ENCODE measurements around the gene GYS1.
"Not testable (repeated sequence)": the region's sequence is repeated elsewhere in the genome, so short reads cannot be mapped to it uniquely, and the experiment has no call there.

The GYS1 gene

GRCh38 chr19:48993175-48994034 is at the start of gene GYS1, which contains the start of gene RUVBL2:
Gene GYS1 (minus strand): TSS chr19:48993309. CDS start chr19:48993112, 197 bp downstream.
Gene RUVBL2 (plus strand): TSS chr19:48993887. CDS start chr19:48993912, 25 bp downstream.
- DNase-seq (ENCODE audit: low read depth in 3 of 3): peak; percentile 97 to 100 (median 99)

GRCh38 chr19:49042666-49043065 is 49.6 kb upstream of the GYS1 start:
- DNase-seq (ENCODE audit: low read depth in 3 of 3): not testable (repeated sequence)

GRCh38 chr19:49042177-49042576 is 49.1 kb upstream of the GYS1 start:
- DNase-seq (ENCODE audit: low read depth in 3 of 3): no peak

GRCh38 chr19:49039736-49040135 is 46.6 kb upstream of the GYS1 start:
- DNase-seq (ENCODE audit: low read depth in 3 of 3): not testable (repeated sequence)

GRCh38 chr19:49038557-49039276 is 45.6 kb upstream of the GYS1 start:
- DNase-seq (ENCODE audit: low read depth in 3 of 3): not testable (repeated sequence)

- DNase-seq (ENCODE audit: low read depth in 3 of 3): not testable (repeated sequence)
Measured at GRCh38 chr19:49038111-49038510, 45.0 kb upstream of the GYS1 start.

- peak in 1 of 3 experiments; percentile 53 for DNase-seq (ENCODE audit: low read depth in 3 of 3)
Measured at GRCh38 chr19:49036815-49037214, 43.7 kb upstream of the GYS1 start, which contains the start of gene CGB1. Gene CGB1 (minus strand): TSS chr19:49036895. CDS start chr19:49036711, 184 bp downstream.

GRCh38 chr19:49031642-49032301 is 38.7 kb upstream of the GYS1 start, which contains the start of gene CGB2:
Gene CGB2 (plus strand): TSS chr19:49031890. CDS start chr19:49032096, 206 bp downstream.
- DNase-seq (ENCODE audit: low read depth in 3 of 3): peak in 2 of 3 experiments; percentile 27 to 77

- not testable (repeated sequence) for DNase-seq (ENCODE audit: low read depth in 3 of 3)
Measured at GRCh38 chr19:49030323-49030722, 37.2 kb upstream of the GYS1 start.

- not testable (repeated sequence) for DNase-seq (ENCODE audit: low read depth in 3 of 3)
Measured at GRCh38 chr19:49029749-49030148, 36.6 kb upstream of the GYS1 start.

- not testable (repeated sequence) for DNase-seq (ENCODE audit: low read depth in 3 of 3)
Measured at GRCh38 chr19:49028686-49029085, 35.6 kb upstream of the GYS1 start.

GRCh38 chr19:49025599-49025998 is 32.5 kb upstream of the GYS1 start:
- DNase-seq (ENCODE audit: low read depth in 3 of 3): not testable (repeated sequence)

GRCh38 chr19:49025088-49025487 is 32.0 kb upstream of the GYS1 start:
- DNase-seq (ENCODE audit: low read depth in 3 of 3): not testable (repeated sequence)

GRCh38 chr19:49024233-49024632 is 31.1 kb upstream of the GYS1 start, which contains the start of gene CGB3:
Gene CGB3 (minus strand): TSS chr19:49024333. CDS start chr19:49023971, 362 bp downstream.
- DNase-seq (ENCODE audit: low read depth in 3 of 3): not testable (repeated sequence)

GRCh38 chr19:49022116-49022515 is 29.0 kb upstream of the GYS1 start:
- no peak for DNase-seq (ENCODE audit: low read depth in 3 of 3)

GRCh38 chr19:49020931-49021895 is 28.1 kb upstream of the GYS1 start:
- no peak for DNase-seq (ENCODE audit: low read depth in 3 of 3)

- DNase-seq (ENCODE audit: low read depth in 3 of 3): no peak
Measured at GRCh38 chr19:49020342-49020741, 27.2 kb upstream of the GYS1 start.

GRCh38 chr19:49019242-49019932 is 26.3 kb upstream of the GYS1 start:
- DNase-seq (ENCODE audit: low read depth in 3 of 3): peak in 2 of 3 experiments; percentile 40 to 67

GRCh38 chr19:49018388-49019241 is 25.5 kb upstream of the GYS1 start:
- DNase-seq (ENCODE audit: low read depth in 3 of 3): not testable (repeated sequence)
